Amygdala (tissue), 56 donors: Measurements from ENCODE around the gene BLOC1S1.

Experiments
- DNase-seq, 56 donors: peaks; one replicate each; lab custom pipeline; 2025; lab: John Stamatoyannopoulos, UW

Gene BLOC1S1

DNA sequence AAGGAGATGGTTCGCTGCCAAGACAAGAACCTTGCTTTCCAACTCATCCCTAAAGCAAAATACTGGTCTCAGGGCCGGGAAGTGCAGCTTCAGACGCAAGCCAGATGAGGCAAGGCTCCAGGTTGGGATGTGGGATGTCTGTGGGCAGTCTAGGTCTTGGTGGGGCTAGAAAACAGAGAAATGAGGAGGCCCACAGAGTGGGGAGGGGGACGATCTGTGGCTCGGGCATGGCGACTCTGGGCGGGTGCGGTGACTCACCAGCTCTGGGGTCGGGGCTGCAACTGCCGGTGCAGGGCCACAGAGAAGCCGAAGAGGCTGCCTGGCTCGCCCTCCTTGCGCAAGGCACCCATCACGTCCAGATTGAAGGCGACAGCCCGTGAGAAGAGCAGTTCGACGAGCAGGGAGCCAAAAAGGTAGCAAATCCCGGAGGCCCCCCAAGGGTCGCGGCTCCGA, 8.6 kb upstream of the BLOC1S1 start:
- peak in 2 of 56 donors; percentile 22 to 26 for DNase-seq

DNA sequence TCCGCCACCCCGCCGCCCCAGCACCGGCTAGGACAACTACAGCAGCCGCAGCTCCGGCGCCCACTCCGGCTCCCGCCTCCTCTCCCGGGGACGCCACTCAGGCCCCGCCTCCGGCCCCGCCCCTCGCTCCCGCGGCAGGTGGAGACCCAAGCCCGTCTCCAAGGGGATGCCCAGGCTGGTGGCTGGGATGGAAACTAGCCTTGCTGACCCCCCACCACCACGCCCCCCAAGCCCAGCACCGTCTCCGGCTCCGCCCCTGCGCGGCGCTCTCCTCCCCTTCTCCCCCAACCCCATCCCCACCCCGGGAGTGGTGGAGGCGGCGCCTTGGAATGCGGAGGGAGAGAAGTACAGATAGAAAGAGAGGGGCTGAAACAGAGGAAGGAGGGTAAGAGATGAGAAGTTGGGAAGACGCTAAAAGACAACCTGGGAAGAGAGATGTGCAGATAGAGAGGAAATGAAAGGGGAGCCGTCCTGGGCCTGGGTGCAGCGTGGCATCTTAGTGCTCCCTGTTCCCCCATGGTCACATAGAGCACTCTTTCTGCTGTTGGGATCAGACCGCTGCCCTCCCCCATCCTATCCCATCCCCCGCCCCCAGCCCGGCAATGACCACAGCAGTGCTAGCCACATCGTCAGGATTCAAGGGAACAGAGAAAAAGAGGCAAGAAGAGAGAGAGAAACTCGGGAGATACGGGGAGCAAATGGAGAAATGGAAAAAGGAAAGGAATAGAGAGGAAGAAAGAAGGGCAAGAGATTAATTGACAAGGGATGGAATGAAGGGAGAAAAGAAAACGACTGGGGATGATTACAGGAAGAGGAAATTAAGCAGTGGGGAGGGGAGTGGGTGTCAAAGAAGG, 7.8 kb upstream of the BLOC1S1 start, which contains the start of gene ITGA7:
ITGA7 (minus strand) TSS at position 64 of the 854 bp plus-strand sequence. CDS start 222 bp downstream, outside the sequence.
- peak in 47 of 56 donors; percentile 17 to 81 (median 52) for DNase-seq

DNA sequence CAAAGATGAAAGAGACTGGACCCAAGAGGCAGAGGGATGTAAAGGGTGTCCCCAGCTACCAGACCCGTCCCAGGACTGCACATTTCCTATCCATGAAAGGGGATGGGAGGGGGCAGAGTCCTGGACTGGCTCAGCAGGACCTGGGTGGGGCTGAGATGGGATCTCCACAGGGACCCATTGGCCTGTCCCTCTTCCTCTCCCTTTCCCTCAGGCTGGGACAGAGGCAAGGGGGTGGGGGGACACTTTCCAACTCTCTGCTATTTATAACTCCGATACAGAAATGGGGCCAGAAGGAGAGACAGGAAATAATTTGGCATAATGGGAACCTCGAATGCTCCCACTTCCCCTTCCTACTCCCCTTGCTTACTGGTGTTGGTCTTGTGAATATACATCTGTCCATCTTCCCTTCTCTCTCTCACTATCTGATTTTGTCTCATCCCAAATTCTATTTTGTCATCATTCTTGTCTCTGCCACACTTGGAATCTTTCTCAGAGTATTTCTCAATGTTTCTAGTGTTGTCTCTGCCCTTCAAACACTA, 7.1 kb upstream of the BLOC1S1 start:
- DNase-seq, result no peak

DNA sequence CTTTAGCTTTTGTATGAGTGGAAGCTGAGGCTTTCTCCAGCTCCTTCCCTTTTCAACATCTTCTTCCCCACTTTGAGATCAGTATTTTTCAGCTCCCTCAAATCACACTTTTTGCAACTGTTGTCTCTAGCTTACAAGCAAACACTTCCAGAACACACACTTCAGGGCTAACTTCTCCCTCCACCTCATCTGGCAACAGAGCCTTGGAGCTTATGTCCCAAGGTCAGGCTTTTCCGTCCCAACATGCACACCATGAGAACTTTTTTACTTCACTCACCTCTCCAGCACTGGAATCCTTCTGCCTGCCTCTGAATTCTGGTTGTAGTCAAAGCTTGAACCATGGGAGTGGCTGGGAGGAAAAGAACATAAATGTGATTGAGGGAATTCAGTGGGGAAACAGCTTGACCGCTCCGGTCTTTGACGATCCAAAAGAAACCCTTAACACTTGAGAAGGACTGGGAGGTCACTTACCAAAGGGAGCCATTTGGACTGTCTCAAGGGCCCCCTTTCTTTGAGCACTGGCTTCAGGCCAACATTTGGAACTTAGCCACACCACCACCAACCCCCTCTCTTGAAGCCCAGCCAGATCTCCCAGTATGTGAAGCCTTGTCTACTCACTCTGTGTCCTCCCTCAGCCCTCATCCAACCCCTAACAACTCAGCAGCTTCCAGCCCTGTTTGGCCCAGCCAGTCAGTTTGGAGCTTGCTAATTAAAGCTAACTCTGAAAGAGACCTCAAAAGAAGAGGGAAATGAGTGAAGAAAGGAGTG, 3.9 kb upstream of the BLOC1S1 start:
- DNase-seq, result peak in 29 of 56 donors; percentile 13 to 68 (median 42)

DNA sequence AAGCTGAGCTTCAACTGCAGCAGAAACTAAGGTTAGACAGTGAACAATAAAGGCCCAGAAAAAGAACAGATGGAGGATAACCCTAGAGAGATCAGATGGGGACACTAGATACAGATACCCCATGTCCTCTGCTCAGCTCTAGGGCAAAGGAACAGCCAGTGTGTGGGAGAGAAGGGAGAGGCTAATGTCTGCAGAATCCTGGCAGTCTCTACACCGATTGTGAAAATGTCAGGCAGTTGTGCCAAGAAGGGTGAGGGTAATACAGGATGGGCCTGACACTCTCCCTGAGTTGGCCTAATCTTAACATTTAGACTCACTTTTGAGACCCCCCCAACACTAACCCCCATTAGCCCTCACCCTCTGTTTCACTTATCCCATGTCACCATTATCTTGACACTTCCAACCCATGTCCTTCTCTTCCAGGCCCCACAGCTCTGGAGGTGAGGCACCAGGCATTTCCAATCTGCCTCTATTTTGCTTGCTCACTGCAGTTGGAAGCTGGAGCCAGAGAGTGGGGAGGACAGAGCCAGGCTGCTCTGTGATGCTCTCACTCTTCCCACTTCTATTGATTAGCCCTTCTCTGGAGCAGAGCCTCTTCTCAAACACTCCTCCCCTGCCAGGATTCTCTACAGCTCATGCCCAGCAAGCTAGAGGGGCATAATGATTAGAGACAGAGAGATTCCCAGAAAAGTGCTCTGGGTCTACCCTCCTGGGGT, 3.0 kb upstream of the BLOC1S1 start:
- DNase-seq, result no peak

DNA sequence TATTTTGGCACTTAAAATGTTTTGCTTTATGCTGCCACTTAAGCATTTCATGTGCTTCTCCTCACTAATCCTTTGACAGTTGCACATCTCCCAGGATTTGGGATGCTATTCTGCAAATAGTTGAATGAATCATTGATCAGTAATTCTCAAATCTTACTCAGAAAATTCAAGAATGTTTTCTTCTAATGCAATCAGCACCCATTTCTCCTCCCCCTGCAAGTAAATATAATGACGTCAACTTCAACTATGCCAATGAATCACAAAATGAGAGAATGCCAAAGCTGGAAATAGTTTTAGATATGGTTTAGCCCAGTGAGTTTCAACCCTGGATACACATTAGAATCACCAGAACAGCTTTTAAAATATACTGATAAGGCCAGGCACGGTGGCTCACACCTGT, 2.1 kb upstream of the BLOC1S1 start:
- no peak for DNase-seq

DNA sequence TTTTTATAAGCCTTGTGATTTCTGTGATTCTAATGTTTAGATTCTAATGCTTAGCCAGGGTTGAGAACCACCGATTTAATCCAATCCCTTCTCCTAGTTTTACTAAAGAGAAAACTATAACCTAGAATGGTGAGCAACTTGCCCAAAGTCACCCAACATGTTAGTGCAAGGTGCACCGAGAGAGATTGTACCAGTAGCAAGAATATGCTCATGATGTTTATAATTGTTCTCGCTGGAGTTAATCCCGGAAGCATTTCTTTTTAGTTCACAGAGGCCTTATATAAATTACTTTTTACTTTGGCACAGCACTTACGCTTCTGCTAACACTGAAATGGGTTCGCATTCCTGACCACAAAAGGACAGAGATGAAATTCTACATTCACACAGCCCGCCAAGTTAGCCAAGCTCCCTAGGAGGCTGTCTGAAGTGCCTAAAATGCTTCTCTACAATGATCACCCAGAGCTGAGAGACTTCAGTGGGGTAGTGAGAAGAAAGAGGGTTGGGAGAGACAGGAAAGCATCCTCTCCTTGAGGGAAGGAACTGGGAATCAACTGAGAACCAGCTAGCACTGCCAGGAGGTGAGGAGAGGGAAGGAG, 579 bp upstream of the BLOC1S1 start:
- no peak for DNase-seq

DNA sequence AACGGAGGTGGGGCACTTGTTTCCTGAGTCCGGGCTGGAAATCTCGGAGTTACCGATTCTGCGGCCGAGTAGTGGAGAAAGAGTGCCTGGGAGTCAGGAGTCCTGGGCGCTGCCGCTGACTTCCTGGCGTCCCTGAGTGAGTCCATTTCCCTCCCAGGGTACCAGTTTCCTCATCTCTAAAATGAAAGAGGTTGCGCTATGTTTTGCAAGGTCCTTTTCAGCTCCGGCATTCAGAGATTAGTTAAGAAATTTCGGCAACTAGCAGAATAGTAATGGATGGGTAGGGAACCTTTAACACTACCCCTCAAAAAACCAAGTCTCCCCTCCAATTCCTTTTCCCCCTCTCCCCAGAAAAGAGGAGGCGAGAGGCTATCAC, 724 bp downstream of the BLOC1S1 start:
- DNase-seq, result no peak

DNA sequence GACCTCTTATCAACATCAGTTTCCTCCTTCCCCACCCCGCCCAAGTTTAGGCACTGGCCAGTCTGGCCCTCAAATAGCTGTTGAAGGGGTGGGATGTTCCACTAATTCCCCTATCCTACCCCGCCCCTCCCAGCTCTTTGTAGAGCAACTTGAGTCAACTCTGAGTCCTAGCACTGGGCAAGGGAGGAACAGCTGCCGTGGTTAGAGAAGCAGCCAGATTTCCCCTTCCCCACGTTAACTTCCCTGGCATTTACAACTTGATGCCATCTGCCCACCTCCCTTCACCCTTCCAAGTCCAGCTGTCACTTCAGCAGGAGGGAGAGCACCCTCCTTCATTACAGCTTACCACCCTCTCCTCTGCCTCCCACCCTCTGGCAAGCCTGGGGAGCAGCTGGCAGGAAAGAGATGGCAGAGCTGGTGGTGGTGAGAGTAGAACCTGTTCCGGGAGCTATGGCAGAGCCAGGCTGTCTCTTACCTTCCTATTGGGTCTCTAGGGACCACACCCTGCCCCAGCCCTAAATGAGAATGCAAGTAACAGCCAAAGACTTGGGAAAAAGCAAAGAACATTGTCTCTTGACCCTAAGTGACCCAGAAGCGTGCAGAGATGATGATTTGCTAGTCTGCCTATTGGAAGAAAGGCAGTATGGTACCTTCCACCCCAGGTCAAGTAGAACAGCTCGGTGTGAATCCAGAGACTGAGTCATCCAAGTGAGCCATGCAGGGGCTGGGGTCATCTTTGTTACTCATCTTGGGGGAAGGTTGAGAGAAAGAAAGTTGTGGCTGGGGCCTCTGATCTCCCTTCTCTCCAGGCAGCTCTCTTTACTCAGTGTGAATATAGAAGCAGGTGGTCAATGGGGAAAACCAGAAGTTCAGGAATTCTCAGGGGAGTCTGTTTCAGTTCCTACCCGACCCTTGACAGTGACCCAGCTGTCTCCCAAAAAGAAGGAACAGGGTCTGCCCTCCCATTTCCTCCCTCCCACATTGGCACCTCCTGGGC, 1.5 kb downstream of the BLOC1S1 start:
- no peak for DNase-seq

DNA sequence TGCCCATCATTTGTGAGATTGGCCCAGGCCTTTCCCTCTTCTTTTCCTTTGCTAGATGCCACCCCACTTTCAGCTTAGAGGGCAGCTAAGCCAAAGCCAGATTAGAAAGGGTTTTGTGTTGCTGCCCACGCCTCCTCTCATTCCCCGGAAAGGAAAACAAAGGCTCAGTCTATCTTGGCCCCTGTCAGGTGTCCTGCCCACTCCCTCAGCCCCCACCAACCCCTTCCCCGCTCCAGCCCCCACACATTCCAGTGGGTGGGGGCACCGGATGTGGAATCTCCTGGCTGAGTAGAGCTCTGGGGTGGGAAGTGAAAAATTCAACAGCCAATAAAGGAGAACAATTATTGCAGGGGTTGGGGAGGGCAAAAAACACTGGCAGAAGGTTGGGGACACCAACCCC, 2.2 kb downstream of the BLOC1S1 start:
- peak in 1 of 56 donors; percentile 20 for DNase-seq

DNA sequence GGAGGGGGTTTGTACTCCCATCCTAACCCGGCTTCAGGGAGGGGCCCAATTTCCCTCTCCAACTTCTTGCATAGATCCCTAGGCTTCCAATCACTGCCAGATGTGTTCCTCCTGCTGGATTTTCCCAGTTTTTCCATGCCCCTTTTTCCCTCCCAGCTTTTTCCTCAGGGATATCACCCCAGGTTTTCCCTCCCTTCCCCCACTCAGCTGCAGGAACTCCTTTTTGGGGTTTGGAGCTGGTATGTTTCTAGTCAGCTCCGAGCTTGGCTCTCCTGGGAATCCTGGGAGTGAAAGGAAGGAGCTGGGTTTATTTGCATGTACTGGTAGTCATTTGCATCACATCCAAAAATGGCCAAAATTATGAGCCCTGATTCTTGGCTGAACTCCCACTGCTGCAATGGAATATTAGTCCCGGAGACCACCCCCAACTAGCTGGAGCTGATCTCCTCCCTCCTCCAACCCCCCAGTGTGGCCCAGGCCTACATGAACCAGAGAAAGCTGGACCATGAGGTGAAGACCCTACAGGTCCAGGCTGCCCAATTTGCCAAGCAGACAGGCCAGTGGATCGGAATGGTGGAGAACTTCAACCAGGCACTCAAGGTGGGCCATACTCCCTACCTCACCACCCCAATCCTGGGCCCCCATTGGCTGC, 2.9 kb downstream of the BLOC1S1 start:
- no peak for DNase-seq

DNA sequence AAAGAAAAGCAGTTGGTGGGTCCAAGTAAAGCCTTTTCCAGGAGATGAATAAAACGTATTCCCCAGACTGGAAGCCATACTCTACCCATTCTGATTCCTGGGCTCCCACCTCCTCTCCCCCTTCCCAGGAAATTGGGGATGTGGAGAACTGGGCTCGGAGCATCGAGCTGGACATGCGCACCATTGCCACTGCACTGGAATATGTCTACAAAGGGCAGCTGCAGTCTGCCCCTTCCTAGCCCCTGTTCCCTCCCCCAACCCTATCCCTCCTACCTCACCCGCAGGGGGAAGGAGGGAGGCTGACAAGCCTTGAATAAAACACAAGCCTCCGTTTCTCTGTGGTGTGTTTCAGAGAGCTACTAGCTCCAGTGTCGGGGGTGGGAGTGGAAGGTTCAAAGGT, 3.5 kb downstream of the BLOC1S1 start:
- no peak for DNase-seq

DNA sequence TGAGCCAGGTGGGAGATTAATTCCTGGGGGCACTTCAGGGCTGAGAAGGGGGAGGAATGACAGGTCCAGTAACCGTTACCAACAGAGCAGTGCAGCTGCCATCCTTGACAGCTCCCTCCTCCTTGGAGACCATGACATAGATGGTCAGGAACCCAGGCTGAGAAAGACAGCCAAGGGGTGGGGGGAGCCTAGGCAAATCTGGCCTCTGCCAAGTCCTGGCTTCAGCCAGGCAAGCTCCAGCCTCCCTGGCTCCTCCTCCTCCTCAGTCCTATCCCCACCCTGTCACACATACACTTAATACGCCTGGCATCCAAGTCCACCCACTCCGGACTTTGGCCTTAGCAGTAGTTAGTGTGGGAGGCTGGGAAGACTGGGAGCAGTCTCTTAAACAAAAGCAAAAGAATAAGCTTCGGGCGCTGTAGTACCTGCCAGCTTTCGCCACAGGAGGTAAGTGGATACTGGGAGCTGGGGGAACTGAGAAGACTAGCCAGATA, 4.3 kb downstream of the BLOC1S1 start, which contains the start of gene RDH5:
RDH5 (plus strand) TSS at position 323 of the 494 bp plus-strand sequence. CDS start 792 bp downstream, outside the sequence.
- peak in 20 of 56 donors; percentile 11 to 67 (median 34) for DNase-seq

DNA sequence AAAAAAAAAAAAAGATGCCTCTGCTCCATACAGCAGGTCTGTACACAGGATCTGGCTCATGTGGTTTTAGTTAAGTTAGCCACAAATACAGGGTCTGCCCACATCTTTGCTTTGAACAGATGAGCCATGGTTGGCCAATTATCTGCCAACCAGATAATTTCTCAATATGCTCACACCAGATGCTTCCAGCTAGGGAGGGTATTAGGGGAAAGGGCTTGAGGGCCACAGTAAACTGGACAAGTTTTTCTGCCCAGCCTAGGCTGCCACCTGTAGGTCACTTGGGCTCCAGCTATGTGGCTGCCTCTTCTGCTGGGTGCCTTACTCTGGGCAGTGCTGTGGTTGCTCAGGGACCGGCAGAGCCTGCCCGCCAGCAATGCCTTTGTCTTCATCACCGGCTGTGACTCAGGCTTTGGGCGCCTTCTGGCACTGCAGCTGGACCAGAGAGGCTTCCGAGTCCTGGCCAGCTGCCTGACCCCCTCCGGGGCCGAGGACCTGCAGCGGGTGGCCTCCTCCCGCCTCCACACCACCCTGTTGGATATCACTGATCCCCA, 5.1 kb downstream of the BLOC1S1 start:
- peak in 47 of 56 donors; percentile 16 to 84 (median 56) for DNase-seq

DNA sequence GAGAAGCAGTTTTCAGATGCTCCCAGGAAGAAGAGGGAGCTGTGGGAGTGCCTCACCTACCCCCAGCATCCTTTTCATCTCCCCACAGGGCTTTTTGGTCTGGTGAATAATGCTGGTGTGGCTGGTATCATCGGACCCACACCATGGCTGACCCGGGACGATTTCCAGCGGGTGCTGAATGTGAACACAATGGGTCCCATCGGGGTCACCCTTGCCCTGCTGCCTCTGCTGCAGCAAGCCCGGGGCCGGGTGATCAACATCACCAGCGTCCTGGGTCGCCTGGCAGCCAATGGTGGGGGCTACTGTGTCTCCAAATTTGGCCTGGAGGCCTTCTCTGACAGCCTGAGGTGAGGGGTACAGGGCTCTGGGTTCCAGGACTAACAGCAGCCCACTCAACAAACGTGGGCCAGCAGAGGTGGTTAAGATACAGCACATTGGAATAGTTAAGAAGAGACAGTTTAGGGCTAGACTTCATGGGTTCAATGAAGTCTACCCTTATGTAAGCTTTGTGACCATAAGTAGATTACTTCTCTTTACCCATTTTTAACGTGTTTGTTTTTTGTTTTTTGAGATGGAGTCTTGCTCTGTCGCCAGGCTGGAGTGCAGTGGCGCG, 5.9 kb downstream of the BLOC1S1 start:
- DNase-seq, result peak in 2 of 56 donors; percentile 18 to 34

DNA sequence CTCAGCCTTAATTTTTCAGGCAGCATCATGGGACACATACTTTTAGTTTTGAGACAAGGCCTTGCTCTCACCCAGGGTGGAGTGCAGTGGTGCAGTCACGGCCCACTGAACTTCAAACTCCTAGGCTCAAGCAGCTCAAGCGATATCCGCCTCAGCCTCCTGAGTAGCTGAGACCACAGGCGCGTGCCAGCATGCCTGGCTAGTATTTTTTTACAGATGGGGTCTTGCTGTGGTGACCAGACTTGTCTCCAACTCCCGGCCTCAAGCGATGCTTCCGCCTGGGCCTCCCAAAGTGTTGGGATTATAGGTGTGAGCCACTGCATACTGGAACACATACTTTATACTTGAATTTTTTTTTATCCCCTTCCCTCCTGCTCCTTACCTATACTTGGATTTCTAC, 7.1 kb downstream of the BLOC1S1 start:
- no peak for DNase-seq
